Smooth muscle cell of the brain vasculature (primary cell): ENCODE data around the gene NCAM2.

Experiments used
- DNase-seq: peaks from one replicate; pipeline ENCODE4 v3.0.0-alpha.2; 2012; ENCODE audit warnings: low read depth, low spot score

The NCAM2 gene

DNA sequence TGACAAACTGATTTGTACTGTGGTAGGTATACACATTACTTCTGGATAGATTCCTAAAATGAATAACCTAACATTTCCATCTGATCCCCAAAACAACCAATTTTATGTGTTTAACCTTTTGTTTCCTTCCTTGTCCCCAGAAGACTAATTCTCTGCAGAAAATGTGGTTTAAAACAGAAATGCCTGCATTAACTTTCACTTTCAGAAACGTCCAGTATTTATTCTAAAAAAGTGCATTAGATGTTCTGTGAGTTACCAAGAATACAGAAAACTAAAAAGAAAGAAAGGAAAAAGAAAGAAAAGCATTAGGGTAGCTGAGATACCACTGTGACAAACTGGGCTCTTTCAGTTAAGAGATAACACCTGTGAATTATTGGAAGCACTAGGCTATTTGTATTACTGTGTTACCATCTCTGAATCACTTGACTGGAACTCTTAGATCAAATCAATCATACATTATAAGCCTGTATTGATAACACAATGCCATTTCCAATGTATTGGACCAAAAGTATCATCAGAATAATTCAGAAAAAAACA is 177.7 kb downstream of the NCAM2 start:
- no peak for DNase-seq

DNA sequence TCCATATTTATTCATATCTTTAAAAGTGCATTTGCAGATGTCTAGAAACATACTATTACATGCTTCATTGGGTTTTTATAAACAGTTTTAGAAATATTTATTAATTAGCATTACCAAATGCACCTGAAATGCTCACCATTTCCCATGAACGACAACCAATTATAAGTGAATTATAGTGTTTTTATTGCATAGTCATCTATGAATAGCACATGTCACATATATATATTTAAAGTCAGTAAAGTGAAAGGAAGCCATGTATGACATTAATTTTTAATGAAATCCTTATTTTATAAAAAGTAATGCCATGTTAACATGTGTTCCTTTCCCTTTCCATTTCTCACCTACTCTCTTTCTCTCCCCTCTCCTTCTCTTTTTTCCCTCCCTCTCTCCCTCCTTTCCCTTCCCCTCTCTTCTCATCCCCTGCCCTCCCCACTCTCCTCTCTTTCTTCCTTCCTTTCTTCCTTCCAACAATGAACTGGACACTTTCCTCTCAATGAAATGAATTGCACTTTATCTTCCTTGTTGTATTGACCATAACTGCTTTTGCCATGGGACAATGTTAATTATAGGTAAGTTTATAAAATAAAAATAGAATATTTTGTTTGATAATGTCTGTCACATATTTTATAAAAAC is 179.3 kb downstream of the NCAM2 start:
- DNase-seq = no peak

DNA sequence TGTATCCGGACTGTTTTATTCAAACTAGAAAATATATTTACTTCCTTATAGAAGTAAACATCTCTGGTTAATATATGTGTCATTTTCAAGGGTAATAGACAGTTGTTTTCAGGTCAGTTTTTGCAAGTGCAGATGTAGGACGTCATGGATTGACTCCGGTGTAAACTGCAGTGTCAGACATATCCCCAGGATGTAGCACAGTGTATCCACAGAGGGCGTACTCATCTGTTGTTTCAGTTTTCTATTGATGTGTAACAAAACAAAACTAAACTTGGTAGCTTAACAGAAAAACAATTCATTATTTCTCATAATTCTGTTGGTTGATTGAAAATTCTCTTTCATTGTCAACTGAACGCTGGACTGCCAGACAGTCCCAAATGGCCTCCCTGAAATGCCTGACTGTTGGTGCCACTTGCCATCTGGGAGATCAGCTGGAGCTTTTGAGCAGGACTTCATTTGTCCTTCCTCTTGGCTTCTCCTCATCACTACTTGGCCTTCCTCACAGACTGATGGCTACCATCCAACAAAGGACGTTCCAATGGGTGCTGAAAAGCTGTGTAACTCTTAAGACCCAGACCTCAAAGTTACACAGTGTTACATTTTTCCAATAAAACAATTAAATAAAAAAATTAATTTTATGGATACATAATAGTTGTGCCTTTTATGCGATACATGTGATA is 181.6 kb downstream of the NCAM2 start:
- no peak for DNase-seq

DNA sequence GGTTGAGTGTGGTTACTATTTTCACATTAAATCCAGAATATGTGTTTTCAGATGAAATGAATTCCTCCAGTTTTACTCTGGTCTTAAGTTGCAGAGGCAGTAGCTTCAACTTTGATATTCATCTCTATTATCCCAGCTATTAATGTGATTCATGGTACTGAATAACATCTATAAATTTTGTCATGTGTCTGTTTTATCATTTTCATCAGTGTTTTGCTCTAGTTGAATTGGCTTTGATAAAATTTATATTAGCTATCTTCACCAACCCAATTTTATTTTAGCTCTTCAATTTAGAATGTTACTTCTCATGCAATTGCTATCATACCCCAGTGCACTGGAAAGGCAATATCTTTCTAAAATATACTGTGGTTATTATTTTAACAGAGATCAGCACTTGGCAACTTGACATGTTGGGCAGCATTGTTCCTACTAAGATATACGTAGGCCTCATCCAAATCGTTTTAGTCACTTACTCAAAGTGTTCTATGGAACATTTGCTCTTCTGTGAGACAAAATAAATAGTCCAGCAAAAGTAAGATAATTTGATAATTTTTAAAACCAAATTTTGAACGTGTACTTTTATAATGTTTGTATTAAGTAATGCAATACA is 184.3 kb downstream of the NCAM2 start:
- DNase-seq = no peak

DNA sequence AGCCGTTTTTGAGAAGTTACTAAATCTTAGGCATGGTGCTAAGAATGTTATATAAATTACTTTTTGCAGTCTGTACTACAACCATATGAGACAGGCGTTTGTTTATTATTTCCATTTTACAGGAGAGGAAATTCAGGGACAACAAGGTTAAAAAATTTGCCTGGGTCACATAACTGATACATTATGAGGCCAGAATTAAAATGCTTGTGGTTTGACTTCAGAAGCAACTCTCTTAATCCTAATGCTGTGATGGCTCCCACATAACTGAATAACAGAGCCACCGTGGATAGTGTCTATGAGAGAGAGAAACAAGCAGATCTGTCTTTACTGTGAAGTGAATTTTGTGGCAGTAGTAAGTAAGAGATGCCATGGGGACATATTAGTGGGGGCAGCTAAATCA is 184.9 kb downstream of the NCAM2 start:
- DNase-seq = no peak

DNA sequence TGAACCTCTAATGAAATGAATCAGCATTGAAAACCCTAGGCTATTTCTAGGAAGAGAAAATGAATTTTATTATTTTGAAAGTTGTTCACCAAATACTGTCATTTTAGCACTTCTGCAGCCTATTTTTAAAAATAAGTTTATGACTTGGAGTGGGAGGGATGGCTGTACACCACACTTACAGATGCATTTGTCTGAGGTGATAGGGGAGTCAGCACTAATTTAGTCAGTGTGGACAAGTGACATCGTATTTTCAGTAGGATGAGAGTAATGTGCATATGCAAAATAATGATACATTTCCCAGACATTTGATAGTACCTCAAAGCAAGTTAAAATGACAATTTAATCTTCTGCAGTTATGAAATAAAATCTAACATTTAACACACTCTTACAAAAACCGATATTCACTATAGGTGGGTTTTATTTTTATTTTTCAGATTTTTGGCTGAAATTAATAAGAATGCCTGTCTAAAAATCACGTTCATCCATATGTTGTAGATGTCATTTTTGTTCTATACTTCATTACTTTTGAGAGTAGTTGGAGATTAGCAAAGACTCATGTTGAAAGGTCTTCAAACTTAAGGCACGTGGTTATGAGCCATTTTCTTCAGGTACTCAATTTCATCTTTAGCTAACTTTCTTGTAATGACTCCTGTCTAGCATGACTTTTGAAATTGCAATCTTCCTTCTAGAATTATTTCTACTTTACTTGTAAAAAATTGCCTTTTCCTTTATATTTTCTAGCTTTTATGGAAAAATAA is 186.7 kb downstream of the NCAM2 start:
- no peak for DNase-seq

DNA sequence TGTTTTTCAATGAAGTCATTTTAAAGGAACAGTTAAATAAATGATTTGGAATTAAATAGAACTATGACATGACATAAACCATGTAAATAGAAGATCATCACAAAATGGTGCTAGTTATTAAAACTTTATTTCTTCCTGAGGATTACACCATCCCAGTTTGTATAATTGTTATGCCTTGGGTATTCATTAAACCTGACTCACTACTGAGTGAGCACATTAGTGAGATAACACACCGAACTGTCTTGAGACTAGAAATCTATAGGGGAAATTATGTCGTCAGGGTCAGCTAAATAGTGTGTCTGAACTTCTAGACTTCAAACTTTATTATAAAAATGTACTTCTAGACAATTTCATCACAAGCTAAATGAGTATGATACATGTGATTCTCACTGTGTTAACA is 189.4 kb downstream of the NCAM2 start:
- DNase-seq = no peak

DNA sequence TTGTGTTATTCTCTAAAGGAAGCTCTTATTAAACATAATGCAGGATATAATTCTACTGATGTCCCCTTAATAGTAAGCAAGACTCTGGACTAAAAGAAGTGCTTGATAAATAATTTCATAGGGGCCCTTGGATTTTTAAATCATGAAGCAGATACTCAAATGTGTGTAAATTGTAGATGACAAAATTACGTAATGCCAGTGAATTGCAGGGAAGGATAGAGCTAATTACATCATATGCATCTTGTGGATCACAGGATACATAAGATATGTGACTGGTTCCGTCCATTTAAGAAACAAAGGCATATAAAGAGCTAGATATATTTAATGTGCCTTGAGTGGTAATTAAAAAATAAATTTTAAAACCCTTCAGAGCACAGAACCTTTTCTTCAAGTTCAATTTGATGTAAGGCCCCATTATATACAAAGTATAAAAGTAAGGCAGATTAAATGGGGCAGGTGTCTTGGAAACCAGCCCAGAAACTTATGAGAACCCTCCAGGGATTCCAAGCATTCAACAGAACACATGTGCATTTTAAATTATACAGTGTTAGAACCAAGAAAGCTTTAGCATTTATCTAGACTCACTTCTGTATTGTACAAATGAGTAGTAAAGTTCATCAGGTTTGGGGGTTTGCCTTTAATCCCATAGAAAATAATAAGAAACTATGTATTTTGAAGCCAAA is 190.4 kb downstream of the NCAM2 start:
- DNase-seq = no peak

DNA sequence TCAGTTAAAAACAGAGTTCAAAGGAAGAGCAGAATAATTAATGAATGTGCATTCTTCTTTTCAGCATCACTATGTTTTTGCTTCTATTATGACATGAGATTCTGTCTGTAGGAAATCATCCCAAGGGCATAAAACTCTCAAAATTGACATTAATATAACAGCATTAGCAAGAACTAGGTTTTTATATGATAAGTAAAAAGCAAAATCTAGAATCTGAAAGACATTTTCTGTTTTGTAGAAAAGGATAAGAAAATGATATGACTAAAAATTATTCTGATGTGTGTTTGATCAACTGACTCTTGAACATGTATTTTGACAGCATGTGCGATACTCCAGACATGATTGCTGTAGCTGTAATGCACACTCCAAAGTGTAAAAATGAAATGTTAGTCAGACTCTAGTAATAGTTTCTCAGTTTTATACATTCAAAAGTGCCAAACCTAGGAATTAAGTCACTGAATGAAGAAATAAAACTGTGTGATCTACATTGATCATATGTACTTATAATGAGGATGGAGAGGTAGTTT is 197.3 kb downstream of the NCAM2 start:
- no peak for DNase-seq

DNA sequence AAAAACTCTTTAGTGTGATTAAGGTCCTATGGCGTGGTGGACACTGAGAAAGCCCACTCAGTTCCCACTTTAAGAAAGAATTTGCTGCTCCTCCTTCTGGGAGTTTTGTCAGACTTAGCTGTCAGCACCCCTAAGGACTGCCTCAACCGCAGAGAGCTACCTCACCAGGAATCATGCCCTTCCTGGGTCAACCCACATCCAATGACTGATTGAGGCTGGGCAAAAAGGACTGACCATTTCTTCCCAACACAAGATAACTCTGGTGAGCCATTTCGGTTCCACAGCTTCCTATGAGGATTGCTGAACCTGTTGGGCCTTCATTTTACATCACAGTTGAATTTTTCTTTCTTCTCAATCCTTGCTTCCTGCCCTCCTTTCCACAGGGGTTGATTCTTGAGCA is 197.9 kb downstream of the NCAM2 start:
- no peak for DNase-seq

DNA sequence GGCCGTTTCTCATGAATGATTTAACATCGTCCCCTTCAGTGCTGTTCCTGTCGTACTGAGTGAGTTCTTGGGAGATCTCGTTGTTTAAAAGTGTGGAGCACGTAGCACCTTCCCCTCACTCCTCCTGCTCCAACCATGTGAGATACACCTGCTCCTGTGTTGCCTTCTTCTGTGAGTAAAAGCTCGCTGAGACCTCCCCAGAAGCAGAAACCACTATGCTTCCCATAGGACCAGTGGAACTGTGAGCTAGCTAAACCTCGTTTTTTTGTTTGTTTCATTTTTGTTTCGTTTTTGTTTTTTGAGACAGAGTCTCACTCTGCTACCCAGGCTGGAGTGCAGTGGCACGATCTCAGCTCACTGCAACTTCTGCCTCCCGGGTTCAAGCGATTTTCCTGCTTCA is 198.6 kb downstream of the NCAM2 start:
- DNase-seq = no peak

DNA sequence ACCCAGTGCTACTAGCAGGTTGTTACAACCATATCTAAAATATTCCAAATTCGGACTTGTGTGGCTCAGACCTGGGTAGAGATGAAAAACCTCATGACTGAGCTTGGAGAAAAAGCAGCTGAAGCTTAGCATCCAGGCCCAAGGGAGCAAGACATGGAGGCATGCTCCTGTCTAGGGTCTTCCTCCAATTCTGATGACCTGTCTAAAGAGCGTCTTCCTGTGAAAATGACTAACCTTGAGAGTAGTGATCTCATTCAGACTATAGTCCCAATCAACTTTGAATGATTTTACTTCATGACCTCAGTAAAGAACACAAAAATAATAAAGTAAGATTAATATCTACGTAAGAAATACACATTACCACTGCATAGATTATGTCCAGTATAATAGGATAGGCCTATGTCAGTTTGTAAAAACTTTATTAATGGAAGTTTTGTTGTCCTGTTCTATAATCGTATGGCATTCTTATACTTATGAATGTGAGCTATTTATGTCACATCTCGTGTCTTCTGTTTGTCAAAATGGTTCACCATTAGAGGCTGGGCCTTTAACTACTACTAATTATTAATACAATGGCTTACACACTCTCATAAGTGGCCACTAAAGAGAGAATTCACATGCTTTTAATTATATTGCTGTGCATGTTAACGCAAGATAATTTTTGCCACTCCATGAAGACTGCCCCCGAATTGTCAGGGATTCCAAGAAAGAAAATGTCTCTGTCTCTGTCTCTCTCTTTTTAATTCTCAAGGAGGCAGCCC is 201.3 kb downstream of the NCAM2 start:
- DNase-seq = no peak

DNA sequence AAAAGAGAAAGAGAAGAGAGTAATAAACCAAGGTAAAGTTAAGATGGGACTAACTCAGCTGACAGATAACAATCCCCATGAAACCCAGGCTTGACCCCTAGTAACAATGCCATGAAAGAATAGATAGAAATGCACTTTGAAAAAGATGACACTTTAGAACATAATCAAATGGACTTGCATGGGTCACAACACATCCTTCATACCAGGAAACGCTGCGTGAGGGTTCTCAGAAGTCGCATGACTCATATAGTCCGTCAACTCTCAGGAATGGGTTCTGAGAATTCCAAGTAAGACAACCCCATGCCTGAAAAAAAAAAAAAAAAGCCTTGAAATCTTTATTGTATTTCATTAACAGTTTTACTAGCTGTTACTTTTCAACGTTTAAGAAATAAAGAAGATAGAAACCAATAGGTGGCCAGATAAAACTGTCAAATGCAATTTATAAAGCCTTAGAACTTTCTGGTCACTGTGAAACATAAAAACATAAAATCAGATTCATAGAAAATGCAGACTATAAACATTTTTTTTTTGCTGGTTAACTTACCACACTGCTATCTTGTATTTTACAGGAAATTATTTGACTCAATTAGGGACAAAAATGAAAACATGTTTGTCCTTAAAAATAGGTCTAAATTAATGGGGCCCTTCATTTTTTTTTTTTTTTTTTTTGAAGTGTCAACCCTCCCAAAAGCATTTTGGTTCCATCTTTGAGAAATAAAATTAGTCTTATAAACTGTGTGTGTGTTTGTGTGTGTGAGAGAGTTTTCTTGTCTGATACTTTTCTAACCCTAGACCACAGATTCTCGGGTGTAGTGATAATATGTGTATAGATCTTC is 202.1 kb downstream of the NCAM2 start:
- DNase-seq = peak; percentile 86

DNA sequence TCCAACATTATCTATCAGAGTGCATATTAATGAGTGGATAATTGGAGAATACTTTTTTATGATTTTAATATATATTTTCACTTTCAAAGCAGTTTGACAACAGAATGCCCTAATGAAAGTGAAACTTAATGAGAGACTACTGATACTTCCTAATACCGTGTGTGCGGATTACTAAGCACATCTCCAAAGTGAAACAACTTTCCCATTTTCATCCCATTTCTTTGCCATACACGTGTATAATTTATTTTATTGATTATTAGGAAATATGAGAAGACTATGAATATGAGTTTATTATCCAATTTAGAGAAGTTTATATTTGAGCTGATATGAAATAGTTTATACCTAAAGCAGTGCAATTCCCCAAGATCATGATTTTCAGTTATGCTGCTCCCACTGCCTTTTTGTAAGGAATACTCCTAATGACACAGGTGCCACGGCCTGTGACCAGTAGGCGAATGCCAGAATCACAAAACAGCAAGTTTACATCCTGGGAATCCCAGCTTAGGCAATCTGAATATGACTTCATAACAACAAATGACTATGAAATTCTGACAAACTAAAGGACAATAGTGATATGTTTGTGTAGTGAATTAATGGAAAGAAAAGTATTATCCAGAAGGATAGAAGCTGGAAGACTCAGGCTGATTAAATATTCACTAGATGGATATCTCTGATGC is 202.9 kb downstream of the NCAM2 start:
- DNase-seq = no peak

DNA sequence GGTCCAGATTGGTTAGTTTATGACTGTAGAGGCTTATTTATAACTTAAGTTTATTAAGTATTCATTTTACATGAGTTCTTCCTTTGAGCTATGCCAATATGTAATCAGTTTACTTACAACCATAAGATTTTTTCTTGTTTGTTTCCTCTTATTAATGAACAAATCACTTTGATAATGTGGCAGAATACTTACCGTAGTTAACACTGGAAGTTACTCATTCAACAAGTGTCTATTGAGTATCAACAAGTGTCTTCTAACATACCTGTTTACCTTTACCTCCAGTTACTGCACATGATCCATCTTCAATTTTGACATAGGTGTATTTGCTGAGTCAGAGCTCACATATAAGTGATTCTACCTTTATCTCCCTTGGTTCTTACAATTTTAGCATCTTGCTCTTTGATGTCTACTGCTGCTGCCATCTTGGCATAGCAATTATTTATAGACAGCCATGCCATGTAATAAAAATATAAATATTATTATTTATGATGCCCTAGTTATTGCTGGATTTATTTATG is 205.7 kb downstream of the NCAM2 start:
- no peak for DNase-seq

DNA sequence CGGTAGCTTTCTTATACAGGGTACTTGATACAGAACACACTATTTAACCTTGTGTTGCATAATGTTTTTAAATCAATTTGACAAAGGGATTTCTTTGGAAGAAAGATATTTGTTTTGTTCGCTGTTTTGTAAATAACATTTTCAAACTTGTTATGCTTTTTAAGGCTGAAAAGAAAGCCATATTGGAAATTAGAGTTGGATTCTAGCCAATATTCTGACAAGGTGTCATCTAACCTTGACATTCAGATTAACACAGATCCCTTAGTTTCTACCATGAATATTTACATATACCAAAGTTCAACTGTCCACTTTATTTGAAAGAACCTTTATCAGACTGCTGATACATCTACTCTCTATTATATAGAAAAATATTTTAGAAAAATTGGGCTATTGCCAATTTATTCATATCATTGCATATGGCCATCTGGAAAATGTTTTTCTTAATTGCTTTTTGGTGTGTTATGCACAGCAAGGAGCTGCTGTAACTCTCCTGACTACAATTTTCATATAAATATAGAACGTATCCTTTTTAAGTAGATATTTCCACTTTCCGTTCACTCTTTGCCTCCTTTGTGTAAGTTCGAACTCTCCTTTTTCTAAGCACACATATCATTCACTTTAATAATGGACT is 206.3 kb downstream of the NCAM2 start:
- DNase-seq = no peak

DNA sequence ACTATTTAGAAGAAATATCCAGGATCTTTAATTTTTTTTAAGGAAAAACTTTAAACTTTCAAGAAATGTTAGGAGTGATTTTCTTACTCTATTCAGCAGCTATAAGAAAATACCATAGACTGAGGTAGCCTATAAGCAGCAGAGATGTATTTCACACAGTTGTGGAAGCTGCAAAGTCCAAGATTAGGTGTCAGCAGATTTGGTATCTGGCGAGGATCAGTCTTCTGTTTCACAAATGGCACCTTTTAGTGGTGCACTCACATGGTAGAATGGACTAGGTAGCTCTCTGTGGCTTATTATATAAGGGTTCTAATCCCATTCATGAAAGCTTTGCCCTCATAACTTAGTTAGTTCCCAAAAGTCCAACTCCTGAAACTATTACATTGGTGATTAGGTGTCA is 207.4 kb downstream of the NCAM2 start:
- no peak for DNase-seq

DNA sequence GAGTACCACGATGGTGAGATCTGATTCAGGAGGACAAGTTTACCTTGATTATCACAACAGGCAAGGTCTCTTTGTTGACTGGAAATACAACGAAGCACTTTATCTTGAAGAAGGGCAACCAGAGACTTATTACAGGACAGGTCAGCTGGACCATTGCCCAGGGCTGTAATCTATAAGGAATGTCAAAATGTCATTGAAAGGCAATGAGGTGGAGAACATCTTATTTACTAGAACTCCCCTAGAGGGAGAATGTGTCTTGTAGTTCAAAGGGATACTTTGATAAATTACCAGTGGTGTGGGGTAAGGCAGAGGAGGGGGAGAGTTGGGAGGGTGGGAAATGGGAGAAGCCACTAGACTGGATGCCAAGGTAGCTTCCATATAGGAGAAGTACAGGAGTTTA is 212.3 kb downstream of the NCAM2 start:
- DNase-seq = no peak

DNA sequence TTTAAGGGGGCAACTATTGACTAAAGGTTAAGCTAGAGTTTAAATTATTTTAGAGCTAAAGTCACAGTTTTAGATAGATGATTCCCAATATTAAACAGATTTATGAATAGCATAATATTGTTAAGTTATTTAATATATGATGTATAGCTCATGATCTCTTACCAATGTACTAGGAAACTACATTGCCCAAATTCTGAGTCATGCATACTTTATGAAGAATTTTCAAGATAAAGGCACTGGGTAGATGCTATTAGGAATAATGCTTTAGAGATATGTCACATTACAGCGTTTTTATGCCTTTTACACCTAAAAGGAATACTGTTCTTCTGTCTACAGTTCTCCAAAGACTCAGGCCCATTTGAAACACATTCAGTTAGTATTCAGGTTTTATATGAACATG is 215.1 kb downstream of the NCAM2 start:
- DNase-seq = no peak
